ENCODE measurements around the gene SLC11A1. TPM values are rescaled to one million over a fixed set of nuclear protein-coding genes. Genes with fewer than 3 reads are reported as not detected.

SLC11A1 gene
- total RNA-seq, 1 donor: 0.43 TPM

DNA sequence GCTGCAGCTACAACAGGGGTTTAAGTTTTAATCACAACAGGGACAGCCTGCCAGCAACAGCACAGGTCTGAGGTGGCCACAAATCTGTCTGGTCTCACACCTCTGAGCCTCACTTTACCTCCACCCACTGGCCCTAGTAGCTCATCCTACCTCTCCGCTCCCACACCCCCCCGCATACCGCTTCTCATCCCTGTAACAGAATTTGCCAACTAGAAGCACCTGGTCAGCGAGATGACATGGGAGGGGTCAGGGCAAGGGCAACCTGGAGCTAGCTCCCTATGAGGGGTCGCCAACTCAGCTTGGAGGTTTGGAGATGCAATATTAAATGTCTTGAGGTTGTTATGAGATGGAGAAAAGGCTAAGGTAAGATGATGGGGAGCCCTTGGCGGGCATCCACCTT, 17.9 kb upstream of the SLC11A1 start:
- TF ChIP-seq, protein P1, sequence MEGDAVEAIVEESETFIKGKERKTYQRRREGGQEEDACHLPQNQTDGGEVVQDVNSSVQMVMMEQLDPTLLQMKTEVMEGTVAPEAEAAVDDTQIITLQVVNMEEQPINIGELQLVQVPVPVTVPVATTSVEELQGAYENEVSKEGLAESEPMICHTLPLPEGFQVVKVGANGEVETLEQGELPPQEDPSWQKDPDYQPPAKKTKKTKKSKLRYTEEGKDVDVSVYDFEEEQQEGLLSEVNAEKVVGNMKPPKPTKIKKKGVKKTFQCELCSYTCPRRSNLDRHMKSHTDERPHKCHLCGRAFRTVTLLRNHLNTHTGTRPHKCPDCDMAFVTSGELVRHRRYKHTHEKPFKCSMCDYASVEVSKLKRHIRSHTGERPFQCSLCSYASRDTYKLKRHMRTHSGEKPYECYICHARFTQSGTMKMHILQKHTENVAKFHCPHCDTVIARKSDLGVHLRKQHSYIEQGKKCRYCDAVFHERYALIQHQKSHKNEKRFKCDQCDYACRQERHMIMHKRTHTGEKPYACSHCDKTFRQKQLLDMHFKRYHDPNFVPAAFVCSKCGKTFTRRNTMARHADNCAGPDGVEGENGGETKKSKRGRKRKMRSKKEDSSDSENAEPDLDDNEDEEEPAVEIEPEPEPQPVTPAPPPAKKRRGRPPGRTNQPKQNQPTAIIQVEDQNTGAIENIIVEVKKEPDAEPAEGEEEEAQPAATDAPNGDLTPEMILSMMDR (IDR thresholded peaks at IDR 0.05; ENCODE audit: insufficient read depth, low read depth, low read length): no peak
- no peak for DNase-seq (ENCODE audit: low read depth)
- no peak overlapping the region for H3K4me3 ChIP-seq (ENCODE audit: low read depth, low read length)

DNA sequence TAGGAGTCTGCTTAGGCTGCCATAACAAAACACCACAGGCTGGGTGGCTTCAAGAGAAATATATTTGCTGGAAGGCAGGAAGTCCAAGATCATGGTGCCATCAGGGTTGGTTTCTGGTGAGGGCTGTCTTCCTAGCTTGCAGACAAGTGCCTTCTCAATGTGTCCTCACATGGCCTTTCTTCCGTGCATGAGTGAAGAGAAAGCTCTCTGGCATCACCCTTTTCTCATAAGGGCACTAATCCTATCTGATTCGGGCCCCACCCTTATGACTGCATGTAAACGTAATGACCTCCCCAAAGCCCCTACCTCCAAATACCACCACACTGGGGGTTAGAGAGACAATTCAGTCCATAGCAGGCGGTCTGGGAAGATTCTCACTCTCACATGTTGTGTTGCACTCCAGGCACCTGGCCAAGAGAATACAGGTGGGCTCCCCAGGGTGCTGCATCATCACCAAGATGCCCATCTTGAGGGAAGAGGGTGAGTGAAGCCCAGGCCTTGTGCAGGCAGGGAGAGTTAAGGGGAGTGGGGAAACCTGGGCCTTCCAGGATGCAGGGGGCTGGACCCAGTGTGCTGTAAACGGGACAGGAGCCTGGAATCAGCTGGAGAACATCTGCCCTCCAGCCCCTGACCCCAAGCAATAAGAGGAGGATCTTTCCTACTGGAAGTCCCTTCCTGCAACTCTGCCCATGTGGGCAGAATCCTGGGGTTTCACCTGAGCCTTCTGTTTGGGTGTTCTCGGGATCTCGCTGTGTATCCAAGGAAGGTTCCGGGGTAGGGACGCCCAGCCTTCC, 15.3 kb upstream of the SLC11A1 start:
- TF ChIP-seq, protein P1 (IDR thresholded peaks at IDR 0.05; ENCODE audit: insufficient read depth, low read depth, low read length): no peak
- no peak for DNase-seq (ENCODE audit: low read depth)
- H3K4me3 ChIP-seq (ENCODE audit: low read depth, low read length): peak overlapping the region; percentile 64

DNA sequence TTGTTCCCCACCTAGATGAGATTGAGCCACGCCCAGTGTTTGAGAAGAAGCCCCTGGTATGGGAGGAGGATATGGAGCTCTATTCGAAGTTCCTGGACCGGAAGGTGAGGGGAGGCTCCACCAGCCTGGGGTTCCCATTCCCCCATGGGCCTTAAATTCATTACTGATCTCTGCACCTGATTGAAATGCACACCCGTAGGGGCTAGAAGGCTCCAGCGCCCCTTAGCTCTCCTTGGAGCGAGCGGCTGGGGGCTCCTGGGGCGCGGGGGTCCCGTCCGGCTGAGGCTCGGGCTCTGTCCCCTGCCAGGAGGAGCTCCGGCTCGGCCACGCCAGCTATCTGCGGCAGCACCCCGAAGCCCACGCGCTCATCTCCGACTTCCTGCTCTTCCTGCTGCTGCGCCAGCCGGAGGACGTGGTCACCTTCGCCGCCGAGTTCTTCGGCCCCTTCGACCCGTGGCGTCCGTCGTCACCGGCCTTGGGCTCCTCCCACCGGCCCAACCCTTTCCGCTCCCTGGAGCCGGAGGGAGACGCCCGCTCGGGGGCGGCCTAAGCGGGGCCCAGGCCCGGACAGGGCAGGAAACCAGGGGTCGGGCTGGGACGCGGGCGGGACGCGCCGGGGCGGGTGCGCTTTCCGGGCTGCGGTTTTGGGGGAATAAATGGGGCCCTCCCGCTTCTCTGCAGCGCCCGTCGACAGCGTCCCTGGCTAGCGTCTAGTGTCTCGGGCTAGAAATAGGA, 14.5 kb upstream of the SLC11A1 start:
- TF ChIP-seq, protein P1 (IDR thresholded peaks at IDR 0.05; ENCODE audit: insufficient read depth, low read depth, low read length): no peak
- DNase-seq (ENCODE audit: low read depth): peak; percentile 91
- H3K4me3 ChIP-seq (ENCODE audit: low read depth, low read length): peak overlapping the region; percentile 64

DNA sequence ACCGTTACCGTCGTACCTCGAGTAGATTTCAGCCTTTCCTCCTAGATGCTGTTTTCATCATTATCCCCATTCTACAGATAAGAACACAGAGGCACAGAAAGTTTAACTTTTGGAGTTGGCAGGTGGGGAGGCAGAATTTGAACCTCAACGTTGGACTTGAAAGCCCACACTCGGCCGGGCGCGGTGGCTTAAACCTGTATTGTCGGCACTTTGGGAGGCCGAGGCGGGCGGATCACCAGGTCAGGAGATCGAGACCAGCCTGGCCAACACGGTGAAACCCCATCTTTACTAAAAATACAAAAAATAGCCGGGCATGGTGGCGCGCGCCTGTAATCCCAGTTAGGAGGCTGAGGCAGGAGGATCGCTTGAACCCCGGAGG, 13.9 kb upstream of the SLC11A1 start:
- DNase-seq (ENCODE audit: low read depth): no peak
- TF ChIP-seq, protein P1 (IDR thresholded peaks at IDR 0.05; ENCODE audit: insufficient read depth, low read depth, low read length): no peak
- H3K4me3 ChIP-seq (ENCODE audit: low read depth, low read length): peak overlapping the region; percentile 64

DNA sequence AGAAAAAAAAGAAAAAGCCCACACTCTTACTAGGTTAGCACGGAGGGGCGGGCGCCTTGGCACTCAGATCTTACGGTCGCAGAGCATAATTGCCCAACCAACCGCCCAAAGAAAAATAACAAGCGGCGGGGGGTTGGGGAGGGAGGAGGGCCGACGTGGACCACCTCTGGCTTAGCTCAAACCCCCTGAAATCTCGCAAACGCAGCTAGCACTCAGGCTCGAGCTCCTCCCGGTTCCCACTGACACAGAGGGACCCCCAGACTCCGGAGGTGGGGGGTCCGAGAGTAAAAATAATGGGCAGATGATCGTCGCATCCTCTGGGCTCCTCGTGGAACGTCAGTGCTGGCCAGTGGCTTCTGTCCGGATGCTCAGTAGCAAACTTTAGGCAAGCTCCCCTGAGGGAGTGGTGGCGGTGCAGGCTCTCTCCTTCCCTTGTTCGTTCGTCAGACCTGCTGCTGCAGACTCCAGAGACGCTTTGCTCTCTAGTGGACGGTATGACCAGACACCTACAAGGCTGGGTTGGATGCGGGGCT, 13.4 kb upstream of the SLC11A1 start:
- peak; percentile 55 for DNase-seq (ENCODE audit: low read depth)
- no peak overlapping the region for H3K4me3 ChIP-seq (ENCODE audit: low read depth, low read length)
- TF ChIP-seq, protein P1 (IDR thresholded peaks at IDR 0.05; ENCODE audit: insufficient read depth, low read depth, low read length): peak; percentile 12

DNA sequence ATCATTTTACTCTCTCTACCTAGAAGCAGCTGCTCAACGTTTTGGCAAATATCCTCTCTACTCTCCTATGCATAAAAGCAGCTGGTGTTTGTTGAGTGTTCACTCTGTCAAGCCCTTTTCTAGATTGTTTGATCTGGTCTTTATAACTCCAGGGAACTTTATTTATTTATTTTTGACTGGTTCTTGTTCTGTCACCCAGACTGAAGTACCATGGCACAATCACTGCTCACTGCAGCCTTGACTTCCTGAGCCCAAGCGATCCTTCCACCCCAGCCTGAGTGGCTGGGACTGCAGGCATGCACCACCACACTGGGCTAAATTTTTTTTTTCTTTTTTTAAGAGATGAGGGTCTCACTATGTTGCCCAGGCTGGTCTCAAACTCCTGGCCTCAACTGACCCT, 12.7 kb upstream of the SLC11A1 start:
- DNase-seq (ENCODE audit: low read depth): no peak
- no peak overlapping the region for H3K4me3 ChIP-seq (ENCODE audit: low read depth, low read length)
- TF ChIP-seq, protein P1 (IDR thresholded peaks at IDR 0.05; ENCODE audit: insufficient read depth, low read depth, low read length): no peak
